Activated CD4-positive, CD25-positive, alpha-beta regulatory T cell treated with anti-CD3 and anti-CD28 coated beads, Interleukin-2, amount 50 U/mL, for 72 hours (primary cell): Measurements from ENCODE around the gene OR6J1.
"Not testable (repeated sequence)": the region's sequence is repeated elsewhere in the genome, so short reads cannot be mapped to it uniquely, and the experiment has no call there.

Source experiments
- DNase-seq: peaks from one replicate; pipeline ENCODE4 v3.0.0; 2021

Gene OR6J1

DNA sequence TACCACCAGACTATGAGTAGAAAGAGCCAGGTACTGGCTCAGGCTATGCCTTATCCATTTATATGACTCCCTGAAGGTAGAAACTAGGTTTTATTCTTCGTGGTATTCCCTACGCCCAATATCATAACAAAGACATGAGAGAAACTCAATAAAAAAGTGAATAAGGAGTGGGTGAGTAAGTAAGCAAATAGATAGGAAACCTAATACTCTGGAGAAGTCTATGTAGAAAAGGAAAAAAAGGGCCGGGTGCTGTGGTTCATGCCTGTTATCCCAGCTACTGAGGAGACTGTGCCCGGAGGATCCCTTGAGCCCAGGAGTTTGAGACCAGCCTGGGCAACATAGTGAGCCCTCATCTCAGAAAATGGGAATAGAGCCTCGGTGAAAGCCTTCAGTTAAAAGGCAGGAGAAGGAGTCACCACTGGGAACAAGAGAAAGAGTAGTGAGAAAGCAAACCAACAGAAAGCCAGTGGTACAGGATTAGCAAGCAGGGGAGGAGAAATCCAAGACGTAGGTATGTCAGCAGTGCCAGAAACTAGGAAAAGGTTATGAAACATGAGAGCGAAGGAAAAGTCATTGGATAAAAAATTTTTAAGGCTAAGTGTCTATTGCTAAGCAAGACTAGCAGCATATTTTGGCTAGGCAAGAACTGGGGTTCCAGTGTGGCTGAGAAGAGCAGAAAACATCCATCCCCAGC is 6.0 kb upstream of the OR6J1 start:
- no peak for DNase-seq

GRCh38 chr14:22648506-22648905 is 4.4 kb upstream of the OR6J1 start:
- DNase-seq, result no peak

DNA sequence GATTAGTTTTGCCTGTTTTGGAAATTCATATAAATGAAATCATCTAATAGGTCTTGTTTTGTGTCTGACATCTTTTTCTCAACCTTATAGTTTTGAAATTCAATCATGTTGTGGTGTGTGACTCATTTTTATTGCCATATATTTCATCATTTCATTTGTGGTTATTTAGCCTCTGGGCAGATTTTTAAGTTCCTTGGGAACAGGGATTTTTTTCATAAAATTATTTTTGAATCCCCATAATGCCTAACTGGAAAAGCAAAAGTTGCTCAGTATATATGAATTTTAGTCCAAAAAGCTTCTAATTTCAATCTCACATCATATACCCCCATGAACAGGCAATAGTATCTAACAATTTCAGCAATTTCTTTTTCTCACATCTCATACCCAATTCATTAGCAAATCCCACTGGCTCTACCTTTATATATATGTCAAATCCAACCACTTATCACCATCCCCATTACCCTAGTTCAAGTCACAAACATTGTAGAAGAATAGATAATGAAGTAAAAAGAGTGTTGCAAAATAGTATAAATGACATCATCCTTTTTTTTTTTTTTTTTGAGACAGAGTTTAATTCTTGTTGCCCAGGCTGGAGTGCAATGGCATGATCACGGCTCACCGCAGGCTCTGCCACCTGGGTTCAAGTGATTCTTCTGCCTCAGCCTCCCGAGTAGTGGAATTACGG is 2.6 kb upstream of the OR6J1 start:
- no peak for DNase-seq

- no peak for DNase-seq
Observed at GRCh38 chr14:22641846-22642245, 2.3 kb downstream of the OR6J1 start.

- DNase-seq, result no peak
Observed at GRCh38 chr14:22640192-22640591, 4.0 kb downstream of the OR6J1 start.

GRCh38 chr14:22635980-22636379 is 8.2 kb downstream of the OR6J1 start:
- DNase-seq, result not testable (repeated sequence)

GRCh38 chr14:22634233-22634900 is 9.8 kb downstream of the OR6J1 start:
- DNase-seq, result no peak

DNA sequence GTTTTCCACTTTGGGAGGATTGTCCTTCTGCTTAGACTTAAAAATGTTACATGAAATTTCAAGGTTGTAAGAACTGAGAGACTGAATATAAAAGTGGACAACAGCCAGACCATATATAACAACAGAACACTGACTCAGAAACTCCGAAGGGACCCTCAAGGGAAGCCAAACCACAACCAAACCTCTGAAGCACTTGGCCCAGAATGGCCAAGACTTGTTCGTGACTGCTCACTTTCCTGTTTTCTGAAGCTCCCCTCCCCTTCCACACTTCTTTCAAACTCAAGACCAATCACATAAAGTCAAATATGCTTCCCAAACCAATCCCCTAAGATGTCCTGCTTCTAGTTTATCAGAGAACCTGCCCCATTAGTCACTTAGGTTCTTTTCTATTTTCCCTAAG is 13.7 kb downstream of the OR6J1 start:
- DNase-seq, result no peak

DNA sequence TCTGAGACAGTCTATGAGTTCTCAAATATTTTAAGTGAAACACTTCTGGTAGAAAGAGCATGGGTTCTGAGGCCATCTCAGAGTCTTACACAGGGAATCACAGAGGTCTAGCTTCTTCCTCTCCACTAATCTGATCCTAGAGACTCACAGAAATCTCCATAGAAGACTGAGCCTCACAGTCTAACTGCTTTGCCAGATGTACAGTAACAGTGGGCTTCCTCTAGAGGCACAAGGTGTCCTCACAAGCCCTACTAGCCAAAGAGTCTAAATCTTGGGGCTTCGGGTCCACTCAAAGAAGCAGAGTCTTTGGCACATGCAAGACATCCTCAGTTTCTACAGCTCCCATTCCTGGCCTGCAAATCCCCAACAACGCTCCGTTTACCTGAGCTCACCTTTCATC is 14.1 kb downstream of the OR6J1 start:
- no peak for DNase-seq

- no peak for DNase-seq
Observed at GRCh38 chr14:22629361-22629760, 14.8 kb downstream of the OR6J1 start.

DNA sequence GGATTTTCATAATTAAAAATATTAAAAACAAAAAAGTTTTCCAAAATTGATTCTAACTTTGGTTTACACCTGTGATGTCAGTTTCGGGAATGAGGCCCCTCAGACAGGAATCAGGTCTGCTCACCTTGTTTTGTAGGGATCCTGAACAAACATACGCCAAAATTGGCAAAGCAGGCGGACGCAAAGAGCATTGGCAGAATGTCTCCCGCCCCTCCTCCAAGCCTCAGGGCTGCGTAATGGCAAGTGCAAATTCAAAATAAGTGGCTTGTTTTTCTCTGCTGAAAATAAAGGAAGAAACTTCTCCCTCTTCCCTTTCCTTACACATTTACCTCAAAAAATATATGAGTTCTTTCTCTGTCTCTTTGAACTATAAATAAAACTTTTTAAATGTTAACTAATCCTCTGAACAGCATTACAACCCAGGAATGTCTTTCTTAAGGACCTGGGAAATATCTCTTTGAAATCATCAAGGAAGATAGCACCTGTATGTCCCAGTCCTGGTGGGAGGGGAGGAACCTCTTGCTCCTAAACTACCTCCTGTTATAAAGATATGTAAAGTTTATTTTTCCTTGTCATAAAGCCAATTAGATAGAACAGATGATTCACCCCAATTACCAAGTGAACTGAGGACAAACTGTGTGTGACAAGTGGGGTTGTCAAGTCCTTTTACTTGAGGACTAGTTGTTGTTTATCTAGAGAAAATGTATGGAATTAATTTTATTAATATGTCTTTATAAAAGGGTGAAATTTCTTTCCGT is 16.5 kb downstream of the OR6J1 start:
- no peak for DNase-seq

DNA sequence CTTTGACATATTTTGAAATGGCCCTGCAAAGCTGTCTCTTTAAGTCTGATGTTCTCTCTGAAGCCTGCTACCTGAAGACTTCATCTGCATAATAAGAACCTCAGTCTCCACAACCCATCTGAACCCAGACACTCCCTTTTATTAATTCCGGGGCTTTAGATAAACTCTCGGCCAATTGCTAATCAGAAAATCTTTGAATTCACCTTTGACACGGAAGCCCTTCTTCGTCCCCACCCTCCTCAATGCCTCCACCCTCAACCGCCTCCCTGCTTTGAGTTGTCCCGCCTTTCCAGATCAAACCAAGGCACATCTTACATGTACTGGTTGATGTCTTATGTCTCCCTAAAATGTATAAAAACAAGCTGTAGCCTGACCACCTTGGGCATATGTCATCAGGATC is 17.6 kb downstream of the OR6J1 start:
- no peak for DNase-seq

DNA sequence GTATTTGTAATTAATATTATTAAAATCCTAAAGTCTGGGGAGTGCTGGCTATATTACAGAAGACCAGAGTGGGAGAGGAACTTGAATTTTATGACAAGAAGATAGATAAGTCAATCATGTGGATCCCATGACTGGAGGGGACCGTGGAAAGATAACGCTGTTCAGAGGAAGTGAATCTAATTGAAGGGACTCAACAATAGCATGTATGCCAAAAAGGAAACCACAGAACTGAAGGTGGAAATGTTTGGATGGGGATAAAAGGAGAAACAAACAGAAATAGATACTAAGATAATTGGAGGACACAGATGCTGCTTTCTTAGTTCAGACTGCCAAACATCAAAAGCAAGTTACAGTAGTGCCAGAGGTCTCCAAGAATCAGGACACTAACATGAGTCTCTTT is 21.1 kb downstream of the OR6J1 start:
- DNase-seq, result no peak

DNA sequence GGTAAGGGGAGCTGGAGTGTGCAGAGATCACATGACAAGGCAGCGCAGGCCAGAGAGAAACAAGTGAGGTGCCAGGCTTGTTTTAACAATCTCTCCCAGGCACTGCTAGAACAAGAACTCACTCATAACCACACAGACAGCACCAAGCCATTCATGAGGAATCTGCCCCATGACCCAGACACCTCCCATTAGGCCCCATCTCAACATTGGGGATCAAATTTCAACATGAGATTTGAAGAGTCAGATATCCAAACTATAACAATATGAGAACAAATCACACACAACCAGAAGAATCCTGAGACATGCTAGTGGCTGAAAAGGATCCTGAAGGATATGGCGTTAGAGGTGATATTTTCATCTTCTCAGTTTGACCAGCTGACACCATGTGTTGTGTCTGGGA is 21.9 kb downstream of the OR6J1 start:
- DNase-seq, result no peak

GRCh38 chr14:22615765-22616164 is 28.4 kb downstream of the OR6J1 start:
- not testable (repeated sequence) for DNase-seq

DNA sequence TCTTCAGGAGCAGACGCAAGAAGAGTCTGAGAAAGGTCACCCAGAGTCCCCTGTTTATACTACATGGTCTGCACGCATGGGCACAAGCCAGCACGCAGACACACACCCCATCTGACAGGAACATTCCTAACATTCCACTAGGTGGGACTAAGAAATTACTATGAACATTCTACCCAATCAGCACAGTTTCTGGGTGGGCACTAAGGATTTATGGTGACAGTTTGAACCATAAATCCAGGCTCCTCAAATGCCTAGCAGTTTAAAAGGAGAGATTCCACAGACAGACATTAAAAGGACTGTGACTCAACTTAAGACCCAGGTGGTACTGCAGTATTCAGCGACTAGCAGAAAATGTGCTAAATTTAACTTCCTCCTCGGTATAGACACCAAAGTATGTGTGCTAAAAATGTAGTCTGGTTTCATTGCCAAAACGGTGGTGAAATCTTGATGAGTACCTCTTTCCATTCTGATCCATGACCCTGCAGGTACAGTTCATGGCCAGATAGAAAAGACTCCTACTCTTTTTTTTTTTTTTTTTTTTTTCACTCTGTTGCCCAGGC is 29.8 kb downstream of the OR6J1 start:
- DNase-seq, result no peak

DNA sequence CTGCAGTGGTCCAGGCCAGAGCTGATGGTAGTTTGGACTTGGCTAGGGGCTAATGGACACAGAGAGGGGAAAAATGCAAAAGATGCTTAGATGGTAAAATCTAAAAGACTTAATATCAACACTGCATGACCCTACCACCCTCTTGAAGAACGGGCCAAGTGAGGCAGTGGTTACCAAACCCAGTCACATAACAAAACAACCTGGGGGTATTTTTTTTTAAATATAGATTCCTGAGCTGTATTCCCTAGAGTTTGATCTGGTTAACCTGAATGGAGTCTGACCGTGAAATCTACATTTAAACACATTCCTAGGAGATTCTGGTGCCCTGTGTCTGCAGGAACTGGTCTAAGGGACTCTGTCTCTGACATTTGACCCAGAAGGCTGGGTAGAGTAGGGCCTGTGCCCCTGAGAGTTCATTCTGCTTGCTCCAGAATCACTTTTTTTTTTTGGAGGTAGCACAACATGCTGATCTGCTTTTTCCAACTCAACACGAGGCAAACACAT is 30.4 kb downstream of the OR6J1 start:
- DNase-seq, result no peak

DNA sequence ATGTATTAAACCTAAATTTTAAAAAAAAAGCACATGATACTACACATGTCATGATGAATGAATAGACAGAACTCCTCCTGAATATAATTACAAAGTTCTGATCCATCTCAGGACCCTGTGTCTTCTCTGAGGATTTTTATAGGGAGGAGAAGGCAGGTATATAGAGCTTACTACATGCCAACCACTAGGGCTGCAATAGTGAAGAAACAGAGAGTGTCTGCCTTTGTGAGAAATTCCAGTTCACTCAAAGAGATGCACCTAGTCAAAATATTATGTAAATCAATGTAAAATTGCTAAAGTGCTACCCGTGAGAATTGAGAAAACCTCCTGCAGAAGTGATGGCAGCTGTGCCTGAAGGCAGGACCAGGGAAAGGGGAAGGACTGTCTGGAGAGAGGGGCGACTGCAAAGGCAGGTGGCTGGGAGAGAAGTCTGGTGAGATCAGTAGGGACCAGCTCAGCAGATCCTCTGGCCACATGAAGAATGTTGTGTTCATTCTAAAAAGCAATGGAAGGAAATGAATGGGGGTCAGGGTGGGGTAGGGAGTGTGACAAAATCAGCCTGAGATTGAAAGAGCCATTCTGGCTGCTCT is 31.0 kb downstream of the OR6J1 start:
- no peak for DNase-seq

DNA sequence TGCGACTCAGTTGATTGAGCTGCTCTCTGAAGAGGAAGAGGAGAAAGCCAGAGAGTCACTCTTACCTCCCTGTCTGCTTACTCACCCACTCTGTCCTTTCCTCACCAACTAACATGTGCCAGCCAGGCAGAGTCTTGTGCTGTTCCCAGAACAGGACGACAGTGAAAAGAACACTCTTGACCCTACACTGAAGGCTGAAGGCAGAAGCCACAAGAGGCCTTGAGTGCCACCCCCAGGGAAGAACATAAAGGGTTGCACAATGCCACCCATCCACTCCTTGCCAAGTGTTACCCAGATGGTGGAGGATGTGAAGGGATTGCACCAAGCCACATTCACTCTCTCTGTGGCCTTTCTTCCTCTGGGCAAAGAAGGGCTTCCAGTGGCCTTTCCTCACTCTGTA is 33.2 kb downstream of the OR6J1 start:
- DNase-seq, result no peak

DNA sequence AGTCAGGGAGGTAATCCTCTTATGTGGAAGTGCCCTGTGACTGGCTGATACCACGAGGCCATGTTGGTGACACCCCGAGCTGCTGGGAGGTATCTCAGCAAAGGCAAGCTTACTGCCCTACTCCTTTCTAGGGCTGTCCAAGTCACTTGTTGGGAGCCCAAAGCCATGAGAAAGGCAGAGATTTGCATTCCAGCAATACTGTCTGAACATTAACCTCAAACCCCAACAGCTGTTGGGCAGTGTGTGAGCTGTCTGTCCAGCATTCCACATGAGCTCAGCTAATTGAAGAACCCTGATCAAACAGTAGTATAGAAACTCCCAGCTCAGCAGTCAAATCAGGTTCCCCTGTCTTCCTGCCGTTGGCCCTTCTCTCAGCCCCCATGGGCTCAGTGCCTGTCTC is 36.9 kb downstream of the OR6J1 start:
- no peak for DNase-seq

- DNase-seq, result no peak
Observed at GRCh38 chr14:22606380-22606779, 37.8 kb downstream of the OR6J1 start.

DNA sequence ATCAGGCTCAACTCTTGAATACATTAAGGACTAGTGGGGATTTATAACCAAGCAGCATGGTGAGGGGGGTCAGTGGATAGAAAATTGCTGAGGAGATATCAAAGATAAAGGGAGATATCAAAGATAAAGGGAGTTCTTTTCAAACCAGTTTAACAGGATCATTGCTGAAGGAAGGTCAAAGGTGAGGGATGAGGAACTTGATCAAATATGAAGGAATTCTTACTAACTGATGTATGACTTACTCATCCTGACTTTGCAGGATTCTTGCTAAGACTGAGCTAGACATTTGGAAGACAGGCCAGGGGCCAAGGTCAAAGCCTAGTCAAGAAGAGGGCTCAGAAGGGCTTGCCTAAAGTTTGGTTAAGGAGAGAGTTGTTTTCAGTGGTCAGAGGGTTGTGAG is 41.3 kb downstream of the OR6J1 start:
- DNase-seq, result no peak

- no peak for DNase-seq
Observed at GRCh38 chr14:22601996-22602395, 42.2 kb downstream of the OR6J1 start.
